Hematopoietic multipotent progenitor cell treated with erythropoietin and hydrocortisone succinate and interleukin-3 and kit ligand, for 6 days (in vitro differentiated cells): ENCODE results near the gene TMEM266.
A peak's percentile ranks its signal among the peaks of the same experiment; 100 is the strongest.

Experiments used
- DNase-seq: peaks from one replicate; pipeline ENCODE4 v3.0.0-alpha.2; 2015

Gene TMEM266

GRCh38 chr15:76206325-76206976, 146.7 kb downstream of the TMEM266 start:
- peak; percentile 66 for DNase-seq

GRCh38 chr15:76208084-76208785, 148.4 kb downstream of the TMEM266 start:
- no peak for DNase-seq

GRCh38 chr15:76208786-76209424, 149.1 kb downstream of the TMEM266 start:
- no peak for DNase-seq

DNA sequence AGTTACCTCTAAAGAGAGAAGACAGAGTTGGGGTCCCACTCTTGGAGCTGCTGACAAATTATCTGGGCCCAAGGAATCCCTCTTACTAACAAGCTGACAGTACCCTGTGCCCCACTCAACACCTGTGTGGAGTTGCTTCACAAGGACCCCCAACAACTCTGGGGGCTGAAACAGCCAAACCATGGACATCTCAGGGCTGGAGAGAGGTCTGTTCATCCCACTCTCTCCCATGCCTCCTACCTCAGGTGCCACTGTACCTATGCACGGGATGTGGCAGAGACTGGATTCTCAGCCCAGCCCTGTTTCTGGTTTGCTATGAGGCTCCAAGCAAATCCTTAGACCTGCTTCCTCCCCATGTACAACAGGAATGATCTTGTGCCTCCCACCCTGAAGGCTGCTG, 149.7 kb downstream of the TMEM266 start:
- DNase-seq, result no peak

DNA sequence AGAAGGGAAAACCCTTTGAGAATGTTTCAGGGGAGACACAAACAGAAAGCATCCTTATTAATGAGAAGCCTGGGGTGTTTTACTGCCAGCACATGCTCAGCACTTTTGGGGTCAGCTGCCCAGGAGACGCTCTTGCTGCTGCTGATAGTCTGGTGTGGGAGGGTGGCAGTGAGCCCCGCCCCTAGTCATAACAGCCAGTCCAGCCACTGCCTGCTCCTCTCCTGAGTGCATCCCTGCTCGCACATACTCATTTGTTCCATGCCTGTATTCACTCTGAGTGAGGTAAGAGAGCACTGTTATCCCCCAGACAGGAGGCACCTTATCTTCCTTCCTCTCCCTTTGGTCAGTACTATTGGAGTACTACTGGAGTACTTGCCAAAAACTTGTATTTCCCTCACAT, 150.2 kb downstream of the TMEM266 start:
- DNase-seq, result peak; percentile 30

DNA sequence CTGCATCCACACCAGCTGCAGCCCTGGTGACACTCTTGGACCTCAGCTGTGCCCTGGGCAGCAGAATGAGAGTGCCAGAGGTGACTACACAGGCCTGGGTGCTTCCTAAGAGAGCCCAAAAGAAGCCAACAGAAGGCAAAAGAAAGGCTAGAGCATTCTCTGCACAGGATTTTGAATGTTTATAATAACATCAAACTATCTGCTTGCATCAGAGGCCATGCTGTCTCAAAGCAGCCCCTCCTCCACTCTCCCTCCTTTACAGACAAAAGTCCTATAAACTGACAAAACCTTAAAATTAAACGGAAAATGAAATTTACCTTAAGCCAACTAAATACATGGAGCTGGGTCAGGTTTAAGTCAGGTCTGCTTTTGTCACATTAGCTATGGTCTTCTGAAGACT, 155.8 kb downstream of the TMEM266 start:
- DNase-seq, result no peak

DNA sequence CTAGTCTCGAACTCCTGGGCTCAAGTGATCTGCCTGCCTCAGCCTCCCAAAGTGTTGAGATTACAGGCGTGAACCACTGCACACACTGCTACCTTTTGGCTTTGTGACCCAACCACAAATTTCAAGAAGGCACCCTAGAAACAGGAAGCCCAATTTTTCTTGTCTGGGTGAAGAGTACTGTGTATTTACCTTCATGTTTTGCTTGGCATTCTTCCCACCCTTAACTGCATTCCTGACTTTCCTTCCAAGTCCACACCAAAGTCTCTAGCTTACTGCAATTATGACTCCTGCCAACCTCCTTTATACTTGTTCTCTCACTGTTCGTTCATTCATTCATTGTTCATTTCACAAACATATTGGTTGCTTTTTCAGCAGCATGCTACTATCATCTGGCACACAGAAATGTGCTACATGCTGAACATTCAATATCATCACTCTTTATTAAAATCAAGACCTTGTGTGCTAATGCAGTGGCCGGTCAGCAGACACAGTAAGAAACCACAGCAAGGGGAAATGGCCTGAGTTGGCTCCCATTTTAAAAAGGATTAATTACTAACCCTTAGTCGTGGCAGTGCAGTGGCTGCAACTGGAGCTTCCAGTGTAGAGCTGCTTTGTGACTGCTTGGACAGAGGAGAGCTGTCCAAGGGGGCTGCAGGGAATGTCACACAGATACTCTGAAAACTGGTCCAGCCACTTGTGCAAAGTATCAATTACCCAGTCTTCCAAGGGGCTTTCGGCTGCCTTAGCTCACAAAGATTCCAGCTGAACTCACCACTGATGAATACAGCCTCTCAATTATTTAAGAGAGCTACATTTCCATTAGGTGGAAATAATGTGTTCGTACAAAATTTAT, 157.5 kb downstream of the TMEM266 start:
- no peak for DNase-seq

DNA sequence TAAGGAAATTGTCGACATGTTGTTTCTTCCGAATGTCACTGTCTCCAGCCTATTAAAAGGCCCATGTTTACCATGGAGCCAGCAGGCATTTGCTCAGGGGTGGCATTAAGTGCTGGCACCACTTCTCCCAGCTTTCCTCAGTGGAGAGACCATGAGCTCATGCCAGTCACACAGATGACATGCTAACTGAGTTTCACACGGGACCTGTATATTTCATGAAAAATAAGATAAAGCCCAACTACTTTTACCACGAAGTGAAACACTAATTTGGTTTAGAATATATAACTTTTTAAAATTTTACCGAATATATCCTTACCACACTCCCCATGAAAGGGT, 158.1 kb downstream of the TMEM266 start:
- DNase-seq, result no peak

DNA sequence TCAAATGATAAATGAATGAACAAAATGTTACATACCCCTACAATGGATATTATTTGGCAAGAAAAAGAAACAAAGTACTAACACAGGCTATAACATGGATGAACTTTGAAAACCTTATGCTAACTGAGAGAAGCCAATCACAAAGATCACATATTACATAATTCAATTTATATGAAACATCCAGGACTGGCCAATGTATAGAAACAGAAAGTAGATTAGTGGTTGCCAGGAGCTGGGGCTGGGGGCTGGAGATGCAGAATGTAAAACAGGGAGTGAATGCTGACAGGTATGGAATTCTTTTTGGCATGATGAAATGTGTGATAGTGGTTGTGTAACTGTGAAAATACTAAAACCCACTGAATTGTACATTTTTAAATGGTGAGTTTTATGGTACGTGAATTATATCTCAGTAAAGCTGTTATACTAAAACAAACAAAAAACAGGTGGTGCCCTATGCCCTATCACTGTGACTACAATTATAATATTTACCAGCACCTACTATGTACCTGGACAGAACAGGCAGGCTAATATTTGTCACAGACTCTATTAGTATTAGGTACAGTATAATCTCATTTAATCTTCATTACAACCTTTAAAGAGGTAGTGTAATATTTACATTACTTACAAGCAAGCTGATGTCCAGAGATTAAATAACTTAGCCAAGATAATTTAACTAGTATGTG, 161.4 kb downstream of the TMEM266 start:
- no peak for DNase-seq

DNA sequence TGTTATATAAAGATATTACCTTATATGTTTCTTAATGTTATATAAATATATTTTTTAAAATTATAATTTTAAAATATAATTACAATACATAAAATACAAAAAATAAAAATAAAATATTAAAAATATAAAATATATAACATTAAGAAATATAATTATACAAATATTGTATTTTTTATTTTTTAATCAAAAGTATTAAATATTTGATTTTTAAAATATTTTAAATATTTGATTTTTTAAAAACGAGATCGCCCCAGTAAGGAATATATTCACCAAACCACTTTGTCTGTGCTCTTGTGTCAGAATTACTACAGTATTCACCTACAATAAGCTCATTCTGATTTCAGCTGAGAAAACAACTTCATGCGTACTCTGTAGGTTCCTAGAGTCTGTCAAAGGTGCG, 162.4 kb downstream of the TMEM266 start:
- no peak for DNase-seq

GRCh38 chr15:76223521-76223920, 163.7 kb downstream of the TMEM266 start:
- no peak for DNase-seq

DNA sequence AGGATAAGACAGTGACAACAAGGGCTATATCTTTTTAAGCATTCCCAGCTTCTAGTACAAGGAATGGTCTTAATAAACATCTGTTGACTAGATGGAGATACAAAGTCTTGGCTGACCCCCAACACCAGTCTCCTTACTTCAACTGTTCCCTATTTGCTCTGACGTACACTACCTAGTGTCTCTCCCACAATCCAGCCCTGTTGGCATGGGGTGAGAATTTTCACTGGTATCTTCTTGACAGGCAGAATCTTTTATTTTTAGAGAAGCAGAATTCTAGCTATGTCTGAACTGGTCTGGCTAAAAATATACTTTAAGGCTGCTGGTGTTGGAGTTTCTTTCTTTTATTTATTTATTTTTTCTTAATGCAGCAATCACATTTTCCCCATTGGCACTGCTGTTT, 169.5 kb downstream of the TMEM266 start:
- DNase-seq, result no peak

DNA sequence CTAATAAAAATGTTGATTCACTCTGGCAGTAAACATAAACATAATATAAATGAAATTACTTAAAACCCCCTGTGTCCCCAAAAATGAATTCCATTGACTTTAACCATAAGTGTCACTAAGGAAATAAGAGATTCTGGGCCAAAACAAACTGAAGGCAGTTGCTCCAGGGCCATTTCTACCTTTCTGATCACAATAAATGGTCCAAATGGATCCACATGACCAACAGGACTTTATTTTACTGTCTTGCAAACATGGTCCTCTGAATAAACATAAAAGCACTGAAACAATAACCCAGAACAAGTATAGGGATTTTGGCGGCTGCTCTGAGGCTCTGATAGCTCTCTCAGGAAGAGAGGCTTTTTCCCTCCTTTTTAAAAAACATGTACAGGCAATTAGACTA, 174.1 kb downstream of the TMEM266 start:
- DNase-seq, result no peak

GRCh38 chr15:76234337-76234889, 174.6 kb downstream of the TMEM266 start:
- DNase-seq, result no peak

DNA sequence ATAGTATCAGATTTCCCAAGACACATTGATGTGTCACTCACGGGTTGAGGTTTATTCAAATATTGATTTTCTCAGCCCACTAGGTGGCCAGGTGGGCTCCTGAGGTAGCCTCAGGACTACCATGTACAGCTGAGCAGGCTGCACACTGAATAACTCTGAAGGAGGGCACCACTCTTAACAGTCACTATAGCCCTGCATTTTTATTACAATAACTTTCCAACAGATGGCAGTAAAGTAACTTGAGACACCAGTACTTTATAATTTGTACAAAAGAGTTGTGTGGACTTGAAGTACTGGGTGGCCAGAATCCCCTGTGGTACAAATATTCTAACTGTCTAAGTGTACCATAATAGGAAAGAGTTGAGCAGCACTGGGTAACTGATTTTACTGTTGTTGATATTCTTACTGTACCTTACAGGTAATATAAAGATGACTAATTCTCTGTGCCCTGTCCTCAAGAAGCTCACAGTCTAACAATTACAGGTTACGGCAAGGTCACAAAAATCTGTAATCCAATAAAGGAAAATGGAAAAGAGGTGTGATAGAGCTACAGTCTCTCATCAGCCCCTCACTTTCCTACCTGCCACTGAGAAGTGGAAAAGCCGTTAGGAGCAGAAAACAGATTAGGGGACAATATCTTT, 175.5 kb downstream of the TMEM266 start:
- peak; percentile 75 for DNase-seq

DNA sequence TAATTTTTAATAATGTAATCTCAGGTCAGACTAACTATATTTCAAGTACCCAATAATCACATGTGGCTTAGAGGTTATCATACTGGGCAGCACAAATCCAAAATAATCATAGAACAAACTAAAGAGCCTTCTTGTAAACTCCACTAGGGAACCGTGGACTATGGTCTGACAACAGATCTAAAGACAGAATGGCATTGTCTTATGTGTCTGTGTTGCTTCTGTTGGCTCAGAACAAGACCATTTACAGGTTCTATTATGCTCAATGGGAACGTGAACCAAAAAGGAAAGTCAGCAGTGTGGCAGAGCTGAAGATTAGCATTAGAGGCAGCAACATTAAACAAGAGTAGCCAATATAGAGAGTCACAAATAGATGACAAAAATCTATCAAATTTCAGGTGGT, 176.6 kb downstream of the TMEM266 start:
- no peak for DNase-seq

DNA sequence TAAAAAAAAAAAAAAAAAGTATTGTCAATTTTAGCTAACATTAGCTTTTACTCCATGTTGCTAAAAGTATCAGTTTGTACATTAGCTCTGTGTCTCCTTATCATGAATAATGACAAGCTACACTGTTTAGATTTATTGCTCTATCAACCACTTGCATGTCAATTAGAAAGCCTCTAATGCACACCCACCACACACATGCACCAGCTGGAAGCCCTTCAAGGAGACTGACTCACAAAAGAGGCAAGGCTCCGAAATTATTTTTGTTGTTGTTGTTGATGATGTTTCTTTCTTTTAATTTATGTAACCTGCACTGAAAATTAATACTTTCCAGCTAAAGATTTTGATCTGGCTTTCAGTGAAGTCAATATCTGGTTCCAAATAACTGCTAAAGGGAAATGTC, 180.0 kb downstream of the TMEM266 start:
- DNase-seq, result no peak

GRCh38 chr15:76245072-76245610, 185.4 kb downstream of the TMEM266 start:
- no peak for DNase-seq

DNA sequence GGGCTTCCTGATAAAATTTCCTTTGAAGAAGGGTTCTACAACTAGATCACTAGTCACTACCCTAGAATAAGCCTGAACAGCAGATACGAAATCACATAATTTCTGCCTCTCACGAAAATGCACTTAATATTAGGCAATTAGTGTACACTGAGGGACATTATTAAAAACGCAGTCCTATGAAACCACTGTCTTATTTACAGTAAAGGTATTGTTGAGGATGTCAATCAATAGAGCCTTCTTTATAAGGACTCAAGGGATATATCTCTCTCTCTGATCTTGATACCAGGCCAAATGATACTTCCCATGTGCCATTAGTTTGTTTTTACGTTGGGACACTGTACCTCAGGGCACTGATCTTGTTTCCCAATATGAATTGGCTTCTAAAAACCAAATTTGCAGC, 191.9 kb downstream of the TMEM266 start:
- DNase-seq, result no peak

- no peak for DNase-seq
These were observed 192.5 kb downstream of the TMEM266 start for GRCh38 chr15:76252249-76252648.

GRCh38 chr15:76253691-76254473, 194.1 kb downstream of the TMEM266 start:
- DNase-seq, result no peak
